HG03439 (cell line): ENCODE measurements around the gene CERKL.

ENCODE experiments used
- ATAC-seq: cut with Tn5 transposase; IDR thresholded peaks from one replicate; pipeline ENCODE4 v1.9.1; 2021; ENCODE audit warnings: mild to moderate bottlenecking, moderate library complexity; ENCODE audit not compliant: unreplicated experiment

CERKL gene

GRCh38 chr2:181523756-181524155, 133.1 kb downstream of the CERKL start:
- no peak for ATAC-seq

GRCh38 chr2:181520253-181520652, 136.7 kb downstream of the CERKL start:
- ATAC-seq, result no peak

GRCh38 chr2:181517685-181518301, 139.1 kb downstream of the CERKL start:
- no peak for ATAC-seq

DNA sequence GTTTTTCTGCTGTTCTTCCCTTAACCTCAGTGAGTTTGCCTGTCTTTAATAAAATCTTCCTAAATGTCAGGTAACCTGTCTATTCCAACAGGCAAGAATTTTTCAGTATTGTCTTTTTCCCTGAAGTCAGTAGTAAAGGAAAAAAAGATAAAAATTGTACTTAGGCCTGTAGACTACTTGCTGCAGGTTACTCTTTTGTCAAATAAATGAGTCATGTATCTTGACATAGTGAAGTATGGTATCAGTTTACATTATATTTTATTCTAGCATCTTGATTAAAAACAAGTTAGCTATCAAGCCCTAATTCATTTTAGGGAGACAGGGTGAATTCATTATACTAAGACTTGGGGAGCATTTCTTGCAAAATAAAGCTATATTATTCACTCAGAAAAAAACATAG, 139.9 kb downstream of the CERKL start:
- no peak for ATAC-seq

GRCh38 chr2:181515719-181516118, 141.2 kb downstream of the CERKL start:
- no peak for ATAC-seq

- ATAC-seq, result no peak
These were observed 156.7 kb downstream of the CERKL start for GRCh38 chr2:181500201-181500600.

GRCh38 chr2:181499231-181499630, 157.7 kb downstream of the CERKL start:
- no peak for ATAC-seq
